GM23338 (cell line): ENCODE results near the gene PID1.

Experiments
- EZH2 ChIP-seq: fragments of 200-600 bp; sonication (generic); IDR thresholded peaks from one replicate; pipeline ENCODE4 v1.8.0; 2017; ENCODE audit warnings: antibody characterized with exemption, mild to moderate bottlenecking, low read depth; ENCODE audit not compliant: unreplicated experiment
- EZH2phosphoT487 ChIP-seq: fragments of 200-600 bp; sonication (generic); IDR thresholded peaks from one replicate; pipeline ENCODE4 v1.8.1; 2018; ENCODE audit warnings: antibody characterized with exemption; ENCODE audit not compliant: unreplicated experiment
- POLR2AphosphoS5 ChIP-seq: IDR thresholded peaks from 2 replicates; pipeline ENCODE4 v1.6.1; 2016; ENCODE audit warnings: antibody characterized with exemption, low read depth
- TF ChIP-seq, protein P1 (sequence below), 2 experiments: fragments of 200-600 bp in 1 of 2; sonication (generic) in 1 of 2; conservative IDR thresholded peaks; 2 replicates each; pipeline versions ENCODE4 v1.5.1 to v1.6.1; 2016 to 2017; ENCODE audit warnings: antibody characterized with exemption in 2 of 2, low read depth in 2 of 2, mild to moderate bottlenecking in 2 of 2, moderate library complexity in 1 of 2

DNA sequence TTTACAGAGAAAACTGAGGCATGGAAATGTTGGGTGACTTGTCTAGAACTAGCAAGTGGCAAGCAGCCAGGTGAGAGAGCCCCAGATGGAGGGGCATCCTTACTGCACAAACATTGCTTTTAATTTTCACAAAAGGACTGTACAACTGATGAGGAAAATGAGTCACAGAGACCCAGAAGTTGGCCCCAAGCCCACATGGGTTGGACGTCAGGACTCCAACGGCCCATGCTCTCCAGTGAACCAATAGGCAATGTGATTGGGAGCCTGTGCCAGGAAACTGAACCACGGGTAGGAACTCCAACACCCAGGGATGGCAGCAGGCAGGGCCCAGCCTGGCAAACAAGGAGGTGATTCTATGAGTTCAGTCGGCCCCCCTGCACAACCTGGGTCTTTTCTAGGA, 50.8 kb downstream of the PID1 start:
- TF ChIP-seq, protein P1, sequence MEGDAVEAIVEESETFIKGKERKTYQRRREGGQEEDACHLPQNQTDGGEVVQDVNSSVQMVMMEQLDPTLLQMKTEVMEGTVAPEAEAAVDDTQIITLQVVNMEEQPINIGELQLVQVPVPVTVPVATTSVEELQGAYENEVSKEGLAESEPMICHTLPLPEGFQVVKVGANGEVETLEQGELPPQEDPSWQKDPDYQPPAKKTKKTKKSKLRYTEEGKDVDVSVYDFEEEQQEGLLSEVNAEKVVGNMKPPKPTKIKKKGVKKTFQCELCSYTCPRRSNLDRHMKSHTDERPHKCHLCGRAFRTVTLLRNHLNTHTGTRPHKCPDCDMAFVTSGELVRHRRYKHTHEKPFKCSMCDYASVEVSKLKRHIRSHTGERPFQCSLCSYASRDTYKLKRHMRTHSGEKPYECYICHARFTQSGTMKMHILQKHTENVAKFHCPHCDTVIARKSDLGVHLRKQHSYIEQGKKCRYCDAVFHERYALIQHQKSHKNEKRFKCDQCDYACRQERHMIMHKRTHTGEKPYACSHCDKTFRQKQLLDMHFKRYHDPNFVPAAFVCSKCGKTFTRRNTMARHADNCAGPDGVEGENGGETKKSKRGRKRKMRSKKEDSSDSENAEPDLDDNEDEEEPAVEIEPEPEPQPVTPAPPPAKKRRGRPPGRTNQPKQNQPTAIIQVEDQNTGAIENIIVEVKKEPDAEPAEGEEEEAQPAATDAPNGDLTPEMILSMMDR (conservative IDR thresholded peaks at IDR 0.05; ENCODE audit: low read depth in 2 of 2): no peak
- TF ChIP-seq EZH2 (no peak), EZH2phosphoT487 (no peak), POLR2AphosphoS5 (no peak)
